Measurements from ENCODE around the gene NABP2.

- no peak for TF ChIP-seq POLR2AphosphoS5 (IDR thresholded peaks at IDR 0.05)
- TF ChIP-seq CTCF (IDR thresholded peaks at IDR 0.05 in 8 of 11, conservative IDR thresholded peaks at IDR 0.05 in 3 of 11), result no peak
- TF ChIP-seq POLR2A (IDR thresholded peaks at IDR 0.05), result no peak
Observed at GRCh38 chr12:56190695-56191155, 33.4 kb upstream of the NABP2 start.
